Fibroblast of upper back skin (primary cell): ENCODE measurements around the gene ZEB2.

ENCODE experiments used
- DNase-seq: peaks from one replicate; pipeline ENCODE4 v3.0.0-alpha.2; 2013

ZEB2 gene

DNA sequence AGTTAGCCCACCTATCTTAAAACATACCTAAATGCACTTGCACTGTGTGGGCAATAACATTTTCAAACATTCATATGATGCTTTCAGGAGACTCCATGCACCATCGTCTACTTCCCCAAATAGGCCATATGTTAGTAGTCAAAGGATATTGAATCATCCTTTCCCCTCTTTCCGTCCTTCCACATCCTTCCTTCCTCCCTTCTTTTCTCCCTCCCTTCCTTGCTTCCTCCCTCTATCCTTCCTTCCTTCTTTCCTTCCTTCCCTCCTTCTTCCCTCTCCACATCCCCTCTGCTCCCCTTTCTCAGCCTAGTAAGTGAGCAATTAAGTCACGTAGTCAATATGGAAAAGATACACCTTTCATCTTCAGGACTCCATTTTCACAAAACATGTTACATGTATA lies 73.8 kb downstream of the ZEB2 start:
- no peak for DNase-seq

DNA sequence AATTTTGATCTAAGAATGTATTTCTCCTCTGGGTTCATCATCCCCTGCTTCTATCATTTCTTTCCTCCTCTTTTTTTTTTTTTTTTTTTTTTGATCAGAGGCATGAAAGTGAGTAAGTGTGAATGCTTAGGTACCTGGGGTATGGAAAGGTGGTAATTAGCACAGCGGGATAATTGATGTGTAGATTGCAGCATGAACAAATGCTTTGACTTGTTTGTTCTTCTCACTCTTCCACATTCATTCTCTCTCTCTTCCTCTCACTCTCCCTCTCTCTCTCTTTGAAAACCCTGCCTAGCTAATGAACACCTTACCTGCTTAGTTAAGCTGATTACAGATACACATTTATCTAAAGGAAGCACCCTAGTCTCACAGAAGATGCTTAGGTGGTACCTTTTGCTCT lies 74.7 kb downstream of the ZEB2 start:
- DNase-seq = no peak

DNA sequence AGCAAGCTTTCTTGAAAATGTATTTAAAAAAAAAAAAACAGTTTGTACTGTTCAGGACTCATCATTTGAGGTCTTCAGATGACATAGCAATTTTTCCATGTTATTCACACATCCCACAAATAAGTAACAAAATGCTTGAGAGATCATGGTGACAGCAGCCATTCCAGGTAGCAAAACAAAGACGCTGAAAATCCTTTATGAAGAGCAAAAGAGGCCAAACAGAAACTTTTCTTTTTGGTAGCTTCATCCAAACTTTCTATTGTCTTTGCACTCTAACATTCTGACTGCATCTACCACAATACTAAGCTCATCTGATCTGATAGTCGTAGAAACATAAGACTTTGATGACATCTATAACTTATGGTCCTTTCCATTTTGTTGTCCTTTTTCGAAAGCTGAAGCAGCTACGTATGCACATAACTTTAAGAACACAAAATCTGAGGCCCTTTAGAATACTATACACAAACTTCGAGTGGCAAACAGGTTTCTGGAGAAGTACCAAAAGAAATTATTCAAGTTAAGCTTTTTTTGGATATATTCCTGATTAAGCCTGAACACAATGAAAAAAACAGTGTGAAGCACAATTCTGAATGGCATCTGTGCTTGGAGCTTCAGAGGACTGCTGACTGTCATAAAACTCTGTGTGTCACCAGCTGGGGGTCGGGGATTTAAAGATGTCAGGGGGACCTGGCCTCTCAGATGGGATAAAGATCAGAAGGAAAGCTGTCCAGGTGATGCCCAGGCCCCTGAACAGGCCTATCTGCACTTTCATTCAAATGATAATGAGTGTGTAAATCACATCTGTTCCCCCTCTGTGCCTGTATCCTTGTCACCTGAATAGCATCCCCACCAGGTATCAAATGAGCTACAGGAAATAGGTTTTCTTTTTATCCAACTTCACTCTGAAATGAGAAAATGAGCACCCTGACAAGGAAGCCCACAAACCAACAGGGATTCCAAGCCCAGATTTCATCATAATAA lies 75.8 kb downstream of the ZEB2 start:
- DNase-seq = no peak

DNA sequence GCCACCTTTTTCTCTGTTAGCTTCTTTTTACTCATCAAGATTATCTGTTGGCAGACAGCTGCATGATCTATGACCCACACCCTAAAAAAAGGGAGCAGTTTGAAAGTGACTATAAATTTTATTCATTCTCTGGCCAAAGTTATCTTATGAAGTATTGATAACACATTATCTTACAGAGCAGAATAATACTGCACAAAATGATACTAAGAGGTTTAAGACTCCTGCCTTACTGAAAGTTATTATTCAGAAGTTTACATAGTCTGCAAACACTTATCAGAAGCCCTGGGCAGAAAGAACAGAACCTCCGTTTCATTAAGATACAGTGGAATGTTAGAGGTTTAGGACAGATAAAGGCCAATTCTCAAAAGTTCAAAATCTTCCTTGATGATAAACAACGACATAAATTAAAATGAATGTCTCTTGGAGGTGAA lies 78.2 kb downstream of the ZEB2 start:
- no peak for DNase-seq

DNA sequence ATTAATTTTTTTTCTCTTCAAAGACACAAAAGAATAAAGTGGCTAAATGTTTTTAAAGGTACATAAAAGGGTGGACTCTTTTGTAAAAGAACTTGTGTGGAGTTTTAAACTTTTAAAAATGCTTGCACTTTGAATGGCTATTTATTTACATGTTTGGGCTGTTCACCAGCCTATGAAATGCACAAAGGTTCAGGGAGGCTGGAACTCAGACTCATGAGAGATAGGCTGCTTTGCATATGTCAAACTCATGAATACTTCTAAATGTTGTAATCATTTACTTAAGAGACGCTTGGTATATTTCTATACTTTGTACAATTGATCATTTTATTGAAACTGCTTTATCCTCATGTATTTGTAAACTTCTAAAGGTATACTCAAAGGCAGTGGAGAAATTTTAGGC lies 79.9 kb downstream of the ZEB2 start:
- DNase-seq = no peak

DNA sequence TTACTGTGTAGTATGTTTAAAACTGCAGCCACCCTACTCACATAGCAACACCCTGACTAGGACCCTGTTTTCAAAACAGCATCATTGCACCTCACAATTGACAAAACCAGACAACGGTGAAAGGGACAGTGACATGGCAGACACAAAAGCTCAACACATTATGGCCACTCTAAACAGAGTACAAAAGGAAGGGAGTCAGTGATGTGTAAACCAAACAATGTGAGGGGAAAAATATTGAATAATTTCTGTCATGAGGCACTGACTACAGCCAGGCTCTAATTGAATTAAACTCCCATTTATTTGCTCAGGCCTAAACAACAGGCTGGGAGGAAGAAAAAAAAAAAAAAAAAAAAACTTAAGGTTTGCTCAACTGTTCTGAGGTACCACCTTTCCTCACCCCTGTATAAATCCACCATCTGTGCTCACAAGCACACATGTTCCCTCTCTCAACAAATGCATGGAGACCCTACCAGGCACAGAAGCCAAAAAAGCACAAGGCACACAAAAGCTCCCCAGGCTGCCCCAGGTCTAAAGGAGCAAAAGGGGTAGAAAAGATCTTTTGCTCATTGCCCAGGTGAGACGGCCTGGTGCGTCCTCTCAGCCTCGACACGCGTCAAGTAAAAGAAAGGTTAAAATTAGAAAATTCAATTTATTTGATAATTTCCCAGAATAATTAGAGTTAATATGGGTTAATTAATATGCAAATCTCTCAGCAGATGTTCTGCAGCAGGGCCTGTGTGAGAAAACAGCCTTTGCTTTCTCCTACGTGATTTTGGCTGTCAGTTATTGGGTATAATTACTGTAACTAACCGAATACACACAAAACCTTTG lies 80.9 kb downstream of the ZEB2 start:
- DNase-seq = no peak

DNA sequence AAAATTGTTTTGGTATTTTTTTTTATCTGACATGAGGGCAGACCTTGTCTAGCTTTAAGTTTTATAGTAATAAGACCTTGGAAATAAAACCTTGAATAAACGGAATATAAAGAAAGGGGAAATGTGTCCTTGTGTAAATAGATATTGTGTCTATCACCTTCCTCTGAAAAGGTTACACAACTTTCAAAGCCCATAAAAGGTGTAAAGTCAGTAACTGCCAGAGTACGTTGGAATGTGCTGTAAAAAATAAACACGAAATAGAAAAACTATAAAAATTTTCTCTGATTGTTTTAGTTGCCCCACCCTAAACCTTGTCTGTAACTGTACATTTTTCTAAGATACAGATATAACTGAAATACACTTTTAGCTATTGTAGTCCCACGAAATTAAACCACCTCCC lies 82.3 kb downstream of the ZEB2 start:
- no peak for DNase-seq

DNA sequence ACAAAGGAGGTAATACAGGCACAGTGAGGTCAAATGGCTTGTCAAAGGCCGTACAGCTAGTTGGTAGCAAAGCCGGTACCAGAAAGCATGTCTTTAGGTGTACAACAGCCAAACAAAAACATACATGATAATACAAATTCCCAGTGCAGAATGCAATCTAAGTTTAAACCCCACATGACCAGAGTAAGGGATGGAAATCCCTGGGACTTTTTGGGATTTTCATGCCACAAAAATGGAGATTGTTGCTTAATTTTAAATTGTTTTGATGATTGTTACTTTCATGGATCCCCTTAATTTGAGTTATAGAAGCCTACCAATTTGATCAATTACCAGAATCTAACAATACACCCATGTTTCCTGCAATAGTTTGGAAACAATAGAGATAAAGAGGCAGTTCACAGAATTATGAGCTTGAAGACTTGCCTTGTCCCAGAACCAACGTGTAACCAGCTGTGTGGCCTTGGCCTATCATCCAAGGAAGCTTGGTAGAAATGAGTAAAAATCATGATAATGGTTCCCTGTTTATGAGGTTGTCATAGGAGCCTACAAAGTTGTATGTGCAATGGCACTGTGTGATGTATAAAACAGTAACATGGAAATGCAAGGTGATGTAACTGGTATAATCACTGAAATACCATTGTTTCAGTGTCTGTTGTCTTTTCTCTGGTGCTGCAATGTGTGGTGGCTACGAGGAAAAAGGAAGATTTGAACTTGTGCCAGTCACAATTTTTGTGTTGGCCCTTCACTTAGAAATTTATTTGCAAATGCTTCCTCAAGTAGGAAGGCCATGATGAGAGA lies 85.3 kb downstream of the ZEB2 start:
- DNase-seq = no peak

DNA sequence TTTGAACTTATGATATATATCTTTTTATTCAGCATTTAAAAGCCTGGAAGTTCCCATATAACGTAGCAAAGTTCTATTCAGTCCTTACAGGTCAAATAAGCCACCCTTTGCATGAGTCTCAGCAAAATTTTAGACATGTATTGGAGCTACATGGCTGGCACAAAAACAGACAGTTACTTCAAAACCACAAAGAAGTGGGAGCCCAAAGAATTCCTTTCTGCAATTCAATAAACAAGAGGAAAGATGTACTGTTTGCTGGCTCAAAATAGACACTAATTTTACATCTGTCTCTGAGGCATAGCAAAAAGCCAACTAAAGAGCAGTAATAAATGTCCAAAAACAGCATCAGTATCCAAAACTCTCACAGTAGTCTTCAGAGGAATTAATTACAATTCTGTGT lies 87.0 kb downstream of the ZEB2 start:
- DNase-seq = no peak

DNA sequence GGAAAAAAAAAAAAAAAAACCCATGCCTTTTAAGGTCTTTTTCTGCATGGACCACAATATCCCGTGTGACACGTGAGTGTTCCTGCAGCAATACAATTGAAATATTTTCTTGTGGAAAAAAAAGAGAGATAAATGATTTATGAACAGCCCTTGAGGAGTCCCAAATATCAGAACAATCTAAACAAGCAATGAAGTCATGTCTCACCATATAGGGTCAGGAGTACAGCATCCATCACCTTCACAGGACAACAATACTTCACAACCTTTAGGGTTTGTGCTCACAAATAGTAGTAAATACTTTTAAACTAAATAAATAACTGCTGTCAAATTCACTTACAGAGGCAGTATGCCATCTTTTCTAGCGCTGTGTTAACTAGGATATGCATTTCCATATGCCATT lies 87.9 kb downstream of the ZEB2 start:
- DNase-seq = no peak

DNA sequence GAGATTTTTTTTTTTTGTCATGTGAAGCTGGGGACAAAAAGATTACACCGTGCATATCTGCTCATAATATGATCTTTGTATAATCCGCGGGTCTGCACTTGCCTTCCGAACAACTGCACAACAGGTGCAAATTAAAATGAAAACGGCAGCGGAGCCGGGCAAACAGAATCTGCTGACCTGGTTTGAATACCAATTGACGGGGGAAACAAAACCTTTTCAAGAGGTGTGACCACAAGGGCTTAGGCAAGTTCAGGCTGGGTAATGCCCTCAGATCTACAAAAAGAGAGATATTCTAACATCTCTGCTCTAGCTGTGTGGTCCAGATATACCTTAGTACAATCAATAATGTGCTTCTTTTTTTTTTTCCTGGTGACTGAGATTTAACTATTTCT lies 88.5 kb downstream of the ZEB2 start:
- no peak for DNase-seq

DNA sequence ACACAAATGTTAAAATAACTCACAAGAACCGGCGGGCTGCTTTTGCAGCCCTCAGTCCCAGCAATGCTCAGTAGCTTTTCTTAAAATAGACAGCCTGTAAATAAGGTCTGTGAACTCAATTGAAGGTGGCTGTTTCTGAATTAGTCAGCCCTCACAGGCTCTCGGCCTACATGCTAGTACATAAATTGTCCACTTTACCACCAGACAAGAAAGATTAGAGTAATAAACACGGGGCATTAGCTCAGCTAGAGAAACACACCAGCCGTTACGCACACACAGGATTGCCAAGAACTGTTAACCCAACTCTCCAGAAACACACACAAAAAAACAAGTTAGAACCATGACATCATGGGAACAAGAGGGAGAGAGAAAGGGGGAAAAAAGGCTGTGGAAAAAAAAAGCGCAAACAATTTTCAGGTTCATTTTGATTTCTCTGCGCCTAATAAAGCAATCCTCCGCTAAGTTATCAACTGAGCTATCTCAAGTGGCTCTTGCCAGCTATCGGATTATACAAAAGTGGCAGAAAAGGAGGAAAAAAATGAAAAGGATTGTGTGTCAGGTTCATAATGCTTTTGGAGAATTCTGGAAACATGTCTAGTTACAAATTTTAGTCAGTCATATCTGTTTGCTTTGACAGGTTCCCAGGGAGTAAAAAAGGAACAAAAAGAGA lies 89.1 kb downstream of the ZEB2 start:
- DNase-seq = no peak

DNA sequence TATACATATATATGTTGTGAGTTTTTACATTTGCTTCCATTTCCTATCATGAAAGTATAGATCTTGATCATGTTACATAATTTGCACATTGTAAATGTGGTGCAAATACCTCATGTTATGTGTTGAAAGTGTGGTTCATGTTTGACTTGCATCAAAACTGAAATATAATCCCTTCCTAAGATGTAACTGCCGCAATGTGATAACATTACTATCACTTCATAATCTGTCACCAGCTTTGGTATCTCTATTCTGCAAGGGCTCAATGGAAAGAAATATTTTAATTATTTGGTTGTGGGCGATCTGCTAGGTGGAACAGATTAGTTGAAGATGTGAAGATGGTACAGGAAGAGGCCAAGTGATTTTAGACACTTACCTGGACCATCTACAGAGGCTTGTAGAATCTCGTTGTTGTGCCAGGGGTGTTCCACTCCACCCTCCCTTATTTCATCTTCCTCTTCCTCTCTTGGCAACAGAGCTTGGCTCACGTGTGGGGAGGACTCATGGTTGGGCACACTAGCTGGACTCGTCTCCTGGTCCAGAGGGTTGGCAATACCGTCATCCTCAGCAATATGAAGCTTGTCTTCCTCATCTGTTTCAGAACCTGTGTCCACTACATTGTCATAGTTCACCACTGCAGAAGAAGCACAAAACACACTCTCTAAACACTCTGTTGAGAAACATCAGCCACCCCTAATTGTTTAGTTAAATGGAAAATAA lies 90.4 kb downstream of the ZEB2 start:
- DNase-seq = no peak

DNA sequence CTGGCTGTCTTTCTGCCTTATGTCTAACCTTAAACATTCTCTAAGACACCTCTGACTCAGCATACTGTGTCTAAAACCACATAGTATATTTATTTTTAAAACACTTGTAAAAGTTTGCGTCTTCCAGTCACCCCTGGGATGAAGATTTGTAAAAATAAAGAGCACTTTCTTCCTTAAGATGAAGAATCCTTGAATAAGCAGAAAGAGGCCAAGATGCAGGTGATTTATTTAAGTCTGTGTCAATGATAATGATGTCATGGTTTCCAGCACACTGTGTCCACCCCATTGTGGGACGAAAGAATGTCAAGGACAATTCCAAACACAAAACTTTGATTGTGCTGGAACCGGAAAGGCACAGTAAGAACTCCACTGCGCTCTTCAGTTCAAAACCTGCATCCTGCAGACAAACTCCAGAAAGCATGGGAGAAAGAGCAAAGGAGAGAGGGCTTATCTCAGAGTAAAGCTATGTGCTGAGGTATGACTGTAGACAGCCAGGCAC lies 92.9 kb downstream of the ZEB2 start:
- DNase-seq = peak; percentile 71

DNA sequence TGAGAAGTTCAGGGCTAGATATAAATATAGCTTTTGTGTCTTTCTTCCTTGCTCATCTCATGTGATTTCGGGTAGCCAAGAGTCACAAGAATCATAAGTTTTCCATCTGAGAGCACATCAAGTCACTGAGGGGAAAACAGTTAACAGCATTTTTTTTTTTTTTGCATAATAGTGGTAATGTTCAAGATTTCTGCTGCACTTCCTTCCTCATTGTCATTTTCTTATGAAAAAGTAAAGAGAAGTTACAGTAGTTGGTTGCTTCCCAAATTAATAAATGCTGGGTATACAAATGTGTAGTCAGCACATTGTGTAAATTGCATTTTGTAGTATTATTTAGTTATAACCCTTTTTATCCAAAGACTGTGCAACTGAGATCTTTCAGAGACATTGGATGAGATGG lies 93.6 kb downstream of the ZEB2 start:
- no peak for DNase-seq

DNA sequence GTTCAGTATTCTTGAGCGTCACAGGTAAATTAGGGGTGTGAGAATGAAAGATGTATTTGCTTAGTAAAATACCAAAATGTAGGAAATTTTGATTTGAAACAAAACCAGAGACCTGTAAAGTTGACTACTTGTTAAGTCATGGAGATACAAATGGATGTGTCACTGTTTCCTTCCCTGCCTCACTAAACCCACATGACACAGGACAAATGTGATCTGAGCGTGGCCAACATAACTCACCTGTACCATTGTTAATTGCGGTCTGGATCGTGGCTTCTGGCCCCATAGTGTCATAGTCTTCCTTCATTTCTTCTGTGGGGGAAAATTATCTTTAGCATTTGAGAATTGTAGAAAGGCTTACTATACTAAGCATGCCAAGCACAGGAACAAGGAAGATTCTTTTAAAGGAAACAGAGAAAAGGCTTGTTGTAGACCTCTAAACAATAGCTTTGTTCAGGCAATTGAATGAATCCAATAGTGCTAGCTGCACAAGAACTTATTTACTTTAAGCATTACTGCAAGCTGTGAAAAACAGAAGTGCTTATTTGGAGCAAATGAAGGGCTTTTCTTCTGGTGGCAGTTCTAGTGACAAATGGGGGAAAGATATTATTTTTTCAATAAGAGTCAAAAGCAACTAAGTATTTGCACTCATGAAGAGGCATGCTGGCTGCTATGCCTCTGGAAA lies 95.2 kb downstream of the ZEB2 start:
- no peak for DNase-seq

DNA sequence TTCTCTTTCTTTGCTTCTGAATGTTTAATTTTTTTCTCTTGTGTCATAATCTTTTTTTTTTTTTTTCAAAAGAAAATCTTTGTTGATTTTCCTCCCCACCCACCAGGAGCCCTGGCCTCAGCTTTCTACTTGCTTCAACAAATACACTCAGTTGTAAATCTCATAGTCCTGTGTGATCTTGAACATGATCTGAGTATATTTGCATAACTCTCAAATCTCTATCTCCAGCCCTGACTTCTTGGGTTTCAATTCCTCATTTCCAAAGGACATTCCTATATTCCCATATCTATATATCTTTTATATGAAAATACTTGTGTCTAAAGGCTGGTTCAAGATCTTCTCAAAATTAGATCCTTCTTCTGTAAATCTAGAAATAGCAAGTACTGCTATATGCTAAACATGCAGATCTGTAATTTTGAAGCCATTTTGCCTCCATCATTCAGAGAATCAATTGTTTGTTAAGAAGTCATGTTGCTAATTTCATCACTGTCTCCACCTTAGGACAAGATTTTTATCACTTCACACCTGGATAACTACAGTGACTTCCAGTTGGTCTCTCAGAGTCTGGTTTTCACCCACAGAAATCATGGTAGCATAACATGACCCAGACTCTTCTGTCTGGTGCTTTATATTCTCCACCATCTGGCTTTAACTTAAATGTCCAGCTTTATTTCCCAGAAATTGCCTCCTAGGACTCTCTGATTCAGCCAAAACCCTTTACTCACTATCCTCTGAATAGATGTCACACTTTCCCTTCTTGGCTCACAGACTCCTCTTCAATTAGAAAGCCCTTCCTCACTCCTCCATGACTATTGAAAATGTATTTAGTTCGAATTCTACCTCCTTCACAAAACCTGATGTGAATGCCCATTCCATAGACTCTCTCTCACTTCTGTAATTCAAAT lies 98.1 kb downstream of the ZEB2 start:
- DNase-seq = peak; percentile 16

DNA sequence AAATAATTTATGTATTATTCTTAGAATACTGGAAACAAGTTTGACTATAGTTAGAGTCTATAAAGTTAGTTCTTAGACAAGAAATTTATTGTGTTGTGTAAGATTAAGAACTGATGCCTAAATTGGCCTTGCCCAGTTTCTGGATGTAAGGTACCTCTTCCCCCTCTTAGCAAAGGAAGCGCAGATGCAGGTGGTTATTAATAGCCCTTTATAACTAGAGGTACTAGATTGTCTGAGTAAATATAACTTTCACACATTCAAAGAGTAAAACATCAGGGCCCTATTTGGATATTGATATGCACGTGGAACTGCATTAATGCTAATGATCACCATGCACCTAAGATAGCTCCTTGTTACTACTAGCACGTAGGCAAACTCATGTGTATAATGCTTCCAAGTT lies 100.7 kb downstream of the ZEB2 start:
- no peak for DNase-seq

DNA sequence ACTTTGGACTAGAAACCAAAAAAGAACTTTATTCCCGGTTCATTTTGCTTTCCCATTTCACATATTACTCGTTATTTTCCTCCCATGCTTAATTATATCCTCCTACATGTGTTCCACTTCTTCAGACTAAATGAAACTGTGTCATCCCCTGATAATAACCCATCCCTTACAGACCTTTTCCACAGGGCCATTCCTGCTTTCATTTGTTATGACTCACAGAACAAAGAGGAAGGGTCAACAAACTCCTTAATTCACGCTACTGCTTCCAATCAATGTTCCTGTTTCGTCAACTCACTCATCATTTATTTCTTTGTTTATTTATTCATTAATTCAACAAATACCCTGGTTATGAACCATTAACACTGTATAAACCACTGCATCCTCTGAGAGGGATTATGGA lies 104.5 kb downstream of the ZEB2 start:
- DNase-seq = no peak

DNA sequence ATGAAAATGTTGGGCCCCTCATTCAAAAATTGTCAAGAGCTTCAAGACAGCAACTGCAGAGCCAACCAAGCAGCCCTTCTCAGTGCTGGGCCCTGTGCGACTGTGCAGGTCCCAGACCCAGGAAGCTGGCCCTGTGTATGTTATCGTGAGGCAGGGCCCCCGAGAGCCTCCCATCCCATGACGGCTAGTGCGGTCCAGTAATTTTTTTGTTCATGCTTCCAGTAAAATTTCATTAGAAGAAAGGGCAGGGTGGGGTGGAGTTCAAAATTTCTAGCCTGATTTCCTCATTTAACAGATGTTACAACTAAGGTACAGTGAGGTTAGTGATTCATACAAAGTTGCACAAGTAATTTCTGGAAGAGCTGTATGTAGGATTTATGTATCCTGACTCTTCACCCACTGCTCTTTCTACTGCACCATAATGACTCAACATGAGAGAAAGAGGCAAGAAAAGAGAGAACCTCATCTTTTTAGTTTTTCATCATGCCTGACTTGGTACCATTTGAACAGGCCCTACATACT lies 105.5 kb downstream of the ZEB2 start:
- DNase-seq = peak; percentile 95
